ENCODE data around the gene CEP120. TPM values are rescaled to one million over a fixed set of nuclear protein-coding genes. Genes with fewer than 3 reads are reported as not detected.
"Not testable (repeated sequence)": the region's sequence is repeated elsewhere in the genome, so short reads cannot be mapped to it uniquely, and the experiment has no call there.

The CEP120 gene
- total RNA-seq, 2 experiments from 2014 or later: 22.3 to 27.6 TPM

- CTCF ChIA-PET: interaction anchor here (1.3 kb wide), 1 partner anchor 14 kb away, joined by 8 read pairs; no protein-coding TSS in a partner anchor
- POLR2A ChIA-PET: interaction anchor here (1.2 to 1.9 kb wide), 3 partner anchors 12 to 75 kb away, joined by 3 to 17 read pairs (median 4); partner anchors contain the start of gene CEP120
- Mint-ChIP-seq H3K9me3 (ENCODE audit: insufficient read depth) (no peaks in the 10 kb centered on the region), H3K27ac (no peak overlapping the region), H3K4me3 (no peak overlapping the region), H3K27me3 (ENCODE audit: low read depth) (peaks cover 2% of the 10 kb centered on the region), H3K36me3 (ENCODE audit: low read depth) (no peaks in the 10 kb centered on the region), H3K4me1 (ENCODE audit: low read depth) (peaks cover 2% of the 10 kb centered on the region)
- no peak for DNase-seq
- ATAC-seq: no peak
Observed at GRCh38 chr5:123438244-123438643, 15.0 kb upstream of the CEP120 start.

- POLR2A ChIA-PET: no interaction called here
- CTCF ChIA-PET: interaction anchor here (2.0 kb wide), 1 partner anchor 13 kb away, joined by 8 read pairs; the partner anchor contains the start of gene CEP120
- no peak overlapping the region for H3K4me3 Mint-ChIP-seq
- H3K36me3 Mint-ChIP-seq (ENCODE audit: low read depth): no peaks in the 10 kb centered on the region
- H3K27me3 Mint-ChIP-seq (ENCODE audit: low read depth): peaks cover 6% of the 10 kb centered on the region
- no peak overlapping the region for H3K27ac Mint-ChIP-seq
- peaks cover 2% of the 10 kb centered on the region for H3K4me1 Mint-ChIP-seq (ENCODE audit: low read depth)
- DNase-seq (no peak), ATAC-seq (no peak)
- no peaks in the 10 kb centered on the region for H3K9me3 Mint-ChIP-seq (ENCODE audit: insufficient read depth)
Observed at GRCh38 chr5:123436201-123436600, 13.0 kb upstream of the CEP120 start.

- Mint-ChIP-seq H3K36me3 (ENCODE audit: low read depth) (no peaks in the 10 kb centered on the region), H3K9me3 (ENCODE audit: insufficient read depth) (no peaks in the 10 kb centered on the region), H3K27me3 (ENCODE audit: low read depth) (peaks cover 6% of the 10 kb centered on the region), H3K4me1 (ENCODE audit: low read depth) (peaks cover 2% of the 10 kb centered on the region), H3K4me3 (no peak overlapping the region), H3K27ac (no peak overlapping the region)
- ATAC-seq: no peak
- CTCF ChIA-PET: interaction anchor here (2.7 kb wide), 1 partner anchor 11 kb away, joined by 17 read pairs; the partner anchor contains the start of gene CEP120
- POLR2A ChIA-PET: no interaction called here
- DNase-seq: no peak
Observed at GRCh38 chr5:123434796-123435195, 11.6 kb upstream of the CEP120 start.

GRCh38 chr5:123433596-123433995, 10.4 kb upstream of the CEP120 start:
- ChIA-PET CTCF (interaction anchor here (0.9 to 2.7 kb wide), 4 partner anchors 8 to 15 kb away, joined by 3 to 17 read pairs (median 3); partner anchors contain the start of gene CEP120), POLR2A (interaction anchor here (0.6 to 1.5 kb wide), 3 partner anchors 10 to 1288 kb away, joined by 3 to 5 read pairs (median 3); partner anchors contain the start of gene CEP120)
- Mint-ChIP-seq H3K27me3 (ENCODE audit: low read depth) (peaks cover 6% of the 10 kb centered on the region), H3K36me3 (ENCODE audit: low read depth) (no peaks in the 10 kb centered on the region), H3K4me3 (no peak overlapping the region), H3K4me1 (ENCODE audit: low read depth) (peaks cover 2% of the 10 kb centered on the region), H3K9me3 (ENCODE audit: insufficient read depth) (no peaks in the 10 kb centered on the region), H3K27ac (no peak overlapping the region)
- ATAC-seq: no peak
- no peak for DNase-seq

GRCh38 chr5:123430441-123430840, 7.2 kb upstream of the CEP120 start:
- H3K4me3 Mint-ChIP-seq; H3K9me3 Mint-ChIP-seq (ENCODE audit: insufficient read depth); POLR2A ChIA-PET; H3K27me3 Mint-ChIP-seq (ENCODE audit: low read depth); DNase-seq; H3K36me3 Mint-ChIP-seq (ENCODE audit: low read depth); ATAC-seq; H3K27ac Mint-ChIP-seq; H3K4me1 Mint-ChIP-seq (ENCODE audit: low read depth); CTCF ChIA-PET: not testable (repeated sequence)

GRCh38 chr5:123429993-123430392, 6.8 kb upstream of the CEP120 start:
- H3K4me3 Mint-ChIP-seq: no peak overlapping the region
- ChIA-PET POLR2A (no interaction called here), CTCF (no interaction called here)
- ATAC-seq (no peak), DNase-seq (no peak)
- peaks cover 6% of the 10 kb centered on the region for H3K27me3 Mint-ChIP-seq (ENCODE audit: low read depth)
- H3K36me3 Mint-ChIP-seq (ENCODE audit: low read depth): no peaks in the 10 kb centered on the region
- H3K27ac Mint-ChIP-seq: no peak overlapping the region
- no peaks in the 10 kb centered on the region for H3K4me1 Mint-ChIP-seq (ENCODE audit: low read depth)
- H3K9me3 Mint-ChIP-seq (ENCODE audit: insufficient read depth): no peaks in the 10 kb centered on the region

GRCh38 chr5:123429221-123429954, 6.2 kb upstream of the CEP120 start:
- H3K4me3 Mint-ChIP-seq: no peak overlapping the region
- peaks cover 2% of the 10 kb centered on the region for H3K4me1 Mint-ChIP-seq (ENCODE audit: low read depth)
- peaks cover 4% of the 10 kb centered on the region for H3K27me3 Mint-ChIP-seq (ENCODE audit: low read depth)
- no peaks in the 10 kb centered on the region for H3K36me3 Mint-ChIP-seq (ENCODE audit: low read depth)
- no peaks in the 10 kb centered on the region for H3K9me3 Mint-ChIP-seq (ENCODE audit: insufficient read depth)
- DNase-seq (no peak), ATAC-seq (no peak)
- no peak overlapping the region for H3K27ac Mint-ChIP-seq
- ChIA-PET CTCF (no interaction called here), POLR2A (no interaction called here)

GRCh38 chr5:123428521-123429220, 5.5 kb upstream of the CEP120 start:
- ChIA-PET CTCF (no interaction called here), POLR2A (no interaction called here)
- no peaks in the 10 kb centered on the region for H3K9me3 Mint-ChIP-seq (ENCODE audit: insufficient read depth)
- H3K27me3 Mint-ChIP-seq (ENCODE audit: low read depth): peaks cover 4% of the 10 kb centered on the region
- peaks cover 8% of the 10 kb centered on the region for H3K4me1 Mint-ChIP-seq (ENCODE audit: low read depth)
- H3K36me3 Mint-ChIP-seq (ENCODE audit: low read depth): no peaks in the 10 kb centered on the region
- no peak overlapping the region for H3K4me3 Mint-ChIP-seq
- DNase-seq (no peak), ATAC-seq (no peak)
- no peak overlapping the region for H3K27ac Mint-ChIP-seq

- Mint-ChIP-seq H3K27me3 (ENCODE audit: low read depth) (peaks cover 4% of the 10 kb centered on the region), H3K4me3 (no peak overlapping the region), H3K9me3 (ENCODE audit: insufficient read depth) (no peaks in the 10 kb centered on the region), H3K4me1 (ENCODE audit: low read depth) (peaks cover 9% of the 10 kb centered on the region), H3K36me3 (ENCODE audit: low read depth) (no peaks in the 10 kb centered on the region), H3K27ac (no peak overlapping the region)
- no peak for ATAC-seq
- ChIA-PET POLR2A (interaction anchor here (1.1 kb wide), 1 partner anchor 12 kb away, joined by 3 read pairs; no protein-coding TSS in a partner anchor), CTCF (interaction anchor here (1.0 to 1.2 kb wide), 2 partner anchors 21 to 183 kb away, joined by 3 read pairs; no protein-coding TSS in a partner anchor)
- DNase-seq: no peak
Observed at GRCh38 chr5:123427281-123427680, 4.1 kb upstream of the CEP120 start.

GRCh38 chr5:123425431-123425830, 2.2 kb upstream of the CEP120 start:
- Mint-ChIP-seq H3K36me3 (ENCODE audit: low read depth) (peaks cover 1% of the 10 kb centered on the region), H3K4me3 (no peak overlapping the region), H3K27me3 (ENCODE audit: low read depth) (no peaks in the 10 kb centered on the region), H3K4me1 (ENCODE audit: low read depth) (peaks cover 11% of the 10 kb centered on the region), H3K27ac (no peak overlapping the region), H3K9me3 (ENCODE audit: insufficient read depth) (no peaks in the 10 kb centered on the region)
- CTCF ChIA-PET: no interaction called here
- POLR2A ChIA-PET: no interaction called here
- ATAC-seq (no peak), DNase-seq (no peak)

- Mint-ChIP-seq H3K27ac (no peak overlapping the region), H3K4me1 (ENCODE audit: low read depth) (peaks cover 23% of the 10 kb centered on the region), H3K27me3 (ENCODE audit: low read depth) (no peaks in the 10 kb centered on the region), H3K9me3 (ENCODE audit: insufficient read depth) (no peaks in the 10 kb centered on the region), H3K36me3 (ENCODE audit: low read depth) (peaks cover 15% of the 10 kb centered on the region), H3K4me3 (no peak overlapping the region)
- ATAC-seq (peak; percentile 3), DNase-seq (peak; percentile 36)
- ChIA-PET POLR2A (interaction anchor here (0.6 to 2.6 kb wide), 26 partner anchors 10 to 647 kb away, joined by 3 to 83 read pairs (median 5); partner anchors contain the start of genes CSNK1G3 and SNX2), CTCF (interaction anchor here (0.6 to 2.8 kb wide), 39 partner anchors 8 to 197 kb away, joined by 3 to 50 read pairs (median 4); partner anchors contain the start of gene CSNK1G3)
Observed at GRCh38 chr5:123422433-123423277, 548 bp downstream of the CEP120 start.
